Lower lobe of right lung (tissue), 2 donors: ENCODE data around the gene LDB2. TPM values are rescaled to one million over a fixed set of nuclear protein-coding genes. Genes with fewer than 3 reads are reported as not detected.
A peak's percentile ranks its signal among the peaks of the same experiment; 100 is the strongest.

Source experiments
- ATAC-seq, 2 donors: fragments of 200-7000 bp; cut with Tn5 transposase; one replicate each; pipeline ENCODE4 v1.9.1; 2020 to 2022; ENCODE audit warnings: mild to moderate bottlenecking in 2 of 2, moderate library complexity in 2 of 2
- DNase-seq: peaks from one replicate; pipeline ENCODE4 v3.0.0-alpha.2; 2020
- H3K27ac ChIP-seq: fragments of 200-600 bp; one replicate; pipeline ENCODE4 v1.8.0; 2022
- H3K27me3 ChIP-seq: fragments of 200-600 bp; one replicate; pipeline ENCODE4 v1.8.0; 2022; ENCODE audit warnings: low read depth
- H3K36me3 ChIP-seq: fragments of 200-600 bp; one replicate; pipeline ENCODE4 v1.8.0; 2022; ENCODE audit warnings: mild to moderate bottlenecking
- H3K4me1 ChIP-seq: fragments of 200-600 bp; one replicate; pipeline ENCODE4 v1.8.0; 2022
- H3K4me3 ChIP-seq: fragments of 200-600 bp; one replicate; pipeline ENCODE4 v1.8.0; 2022; ENCODE audit warnings: mild to moderate bottlenecking
- H3K9me3 ChIP-seq: fragments of 200-600 bp; one replicate; pipeline ENCODE4 v1.8.0; 2022
- intact Hi-C: fragments of 100-400 bp; cut with DNase I; formaldehyde crosslinking; loops from one replicate; pipeline ENCODE4 v1.11.0; 2022
- total RNA-seq: library from RNA; stranded (reverse); fragmentation: NEBNext Ultra II Directional; extraction: Animal tissue kit (Norgen Biotek cat#: 25700); gene quantifications from one replicate; pipeline ENCODE4 v1.2.1, GENCODE V29; 2021
- TF ChIP-seq, protein P1 (sequence below): fragments of 200-600 bp; IDR thresholded peaks from one replicate; pipeline ENCODE4 v1.8.0; 2022; ENCODE audit warnings: antibody characterized with exemption, mild to moderate bottlenecking
- donor health status: DM: no; HTN: yes; CAD: no; lungs with severe emphysema.

Gene LDB2
- total RNA-seq, 1 donor from 2014 or later = 113 TPM

- no peaks in the 10 kb centered on the region for H3K36me3 ChIP-seq
- peak overlapping the region; percentile 73 for H3K27ac ChIP-seq
- H3K9me3 ChIP-seq = no peaks in the 10 kb centered on the region
- DNase-seq (no peak), ATAC-seq (no peak)
- TF ChIP-seq, protein P1, sequence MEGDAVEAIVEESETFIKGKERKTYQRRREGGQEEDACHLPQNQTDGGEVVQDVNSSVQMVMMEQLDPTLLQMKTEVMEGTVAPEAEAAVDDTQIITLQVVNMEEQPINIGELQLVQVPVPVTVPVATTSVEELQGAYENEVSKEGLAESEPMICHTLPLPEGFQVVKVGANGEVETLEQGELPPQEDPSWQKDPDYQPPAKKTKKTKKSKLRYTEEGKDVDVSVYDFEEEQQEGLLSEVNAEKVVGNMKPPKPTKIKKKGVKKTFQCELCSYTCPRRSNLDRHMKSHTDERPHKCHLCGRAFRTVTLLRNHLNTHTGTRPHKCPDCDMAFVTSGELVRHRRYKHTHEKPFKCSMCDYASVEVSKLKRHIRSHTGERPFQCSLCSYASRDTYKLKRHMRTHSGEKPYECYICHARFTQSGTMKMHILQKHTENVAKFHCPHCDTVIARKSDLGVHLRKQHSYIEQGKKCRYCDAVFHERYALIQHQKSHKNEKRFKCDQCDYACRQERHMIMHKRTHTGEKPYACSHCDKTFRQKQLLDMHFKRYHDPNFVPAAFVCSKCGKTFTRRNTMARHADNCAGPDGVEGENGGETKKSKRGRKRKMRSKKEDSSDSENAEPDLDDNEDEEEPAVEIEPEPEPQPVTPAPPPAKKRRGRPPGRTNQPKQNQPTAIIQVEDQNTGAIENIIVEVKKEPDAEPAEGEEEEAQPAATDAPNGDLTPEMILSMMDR = no peak
- H3K27me3 ChIP-seq = no peaks in the 10 kb centered on the region
- peak overlapping the region; percentile 58 for H3K4me3 ChIP-seq
- intact Hi-C loops = no loop called here
- peaks cover 17% of the 10 kb centered on the region for H3K4me1 ChIP-seq
These were observed 5.2 kb downstream of the LDB2 start for GRCh38 chr4:16893141-16893651.

DNA sequence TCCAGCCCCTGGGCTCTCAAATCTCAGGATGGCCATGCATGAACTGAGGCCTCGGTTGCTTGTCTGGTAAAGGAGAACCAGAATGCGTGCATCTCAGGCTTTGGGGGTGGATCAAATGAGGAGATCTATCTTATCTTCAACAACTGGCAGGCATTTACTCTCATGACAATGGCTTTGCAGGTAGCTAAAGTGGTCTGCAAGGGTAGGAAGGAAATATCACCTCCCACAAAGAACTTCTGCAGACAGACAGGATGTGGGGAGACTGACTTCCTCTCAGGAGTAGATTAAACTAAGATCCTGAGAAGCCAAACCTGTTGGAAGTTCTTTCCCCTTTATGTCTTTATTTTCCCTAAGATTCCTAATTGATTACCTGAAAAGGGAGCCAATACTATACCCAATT lies 7.8 kb downstream of the LDB2 start:
- H3K4me1 ChIP-seq = peaks cover 17% of the 10 kb centered on the region
- intact Hi-C loops = no loop called here
- H3K27ac ChIP-seq = no peak overlapping the region
- no peaks in the 10 kb centered on the region for H3K9me3 ChIP-seq
- no peak overlapping the region for H3K4me3 ChIP-seq
- DNase-seq (no peak), ATAC-seq (no peak)
- no peaks in the 10 kb centered on the region for H3K27me3 ChIP-seq
- H3K36me3 ChIP-seq = no peaks in the 10 kb centered on the region
- TF ChIP-seq, protein P1 = no peak

DNA sequence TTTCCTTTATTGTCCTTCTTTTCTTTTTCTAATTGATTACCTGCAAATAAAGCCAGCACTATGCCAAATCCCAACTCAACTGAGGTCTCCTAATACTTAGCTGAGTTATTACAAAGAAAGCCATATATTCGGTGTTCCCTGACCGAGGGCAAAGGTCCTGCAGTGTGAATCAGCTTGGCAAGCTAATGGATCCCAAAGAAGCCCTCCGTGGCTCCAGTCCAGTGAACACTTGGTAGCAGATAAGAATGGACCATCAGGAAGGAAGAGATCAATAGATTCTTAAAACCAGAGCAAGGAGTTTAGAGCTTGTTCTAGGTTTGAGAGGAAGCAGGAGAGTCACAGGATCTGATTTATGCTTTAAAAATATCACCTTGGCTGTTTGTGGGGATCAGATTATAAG lies 8.5 kb downstream of the LDB2 start:
- ATAC-seq (no peak), DNase-seq (no peak)
- intact Hi-C loops = no loop called here
- no peaks in the 10 kb centered on the region for H3K9me3 ChIP-seq
- no peak overlapping the region for H3K27ac ChIP-seq
- peaks cover 17% of the 10 kb centered on the region for H3K4me1 ChIP-seq
- TF ChIP-seq, protein P1 = no peak
- no peaks in the 10 kb centered on the region for H3K36me3 ChIP-seq
- H3K4me3 ChIP-seq = no peak overlapping the region
- no peaks in the 10 kb centered on the region for H3K27me3 ChIP-seq

- ATAC-seq (no peak), DNase-seq (no peak)
- no peak overlapping the region for H3K27ac ChIP-seq
- peaks cover 4% of the 10 kb centered on the region for H3K36me3 ChIP-seq
- H3K4me1 ChIP-seq = peaks cover 14% of the 10 kb centered on the region
- intact Hi-C loops = no loop called here
- H3K27me3 ChIP-seq = no peaks in the 10 kb centered on the region
- H3K9me3 ChIP-seq = no peaks in the 10 kb centered on the region
- TF ChIP-seq, protein P1 = no peak
- no peak overlapping the region for H3K4me3 ChIP-seq
These were observed 10.6 kb downstream of the LDB2 start for GRCh38 chr4:16887887-16888286.

GRCh38 chr4:16884673-16885460 lies 13.6 kb downstream of the LDB2 start:
- Histone ChIP-seq H3K36me3 (peaks cover 4% of the 10 kb centered on the region), H3K27ac (no peak overlapping the region), H3K4me3 (no peak overlapping the region), H3K9me3 (no peaks in the 10 kb centered on the region), H3K4me1 (no peaks in the 10 kb centered on the region), H3K27me3 (no peaks in the 10 kb centered on the region)
- intact Hi-C loops = no loop called here
- ATAC-seq (no peak), DNase-seq (no peak)
- TF ChIP-seq, protein P1 = no peak
